NCI-H526 (cell line): ENCODE results near the gene HOTAIR.

ENCODE experiments used
- DNase-seq, 2 experiments: peaks; one replicate each; lab custom pipeline; 2025; lab: John Stamatoyannopoulos, UW

HOTAIR gene

DNA sequence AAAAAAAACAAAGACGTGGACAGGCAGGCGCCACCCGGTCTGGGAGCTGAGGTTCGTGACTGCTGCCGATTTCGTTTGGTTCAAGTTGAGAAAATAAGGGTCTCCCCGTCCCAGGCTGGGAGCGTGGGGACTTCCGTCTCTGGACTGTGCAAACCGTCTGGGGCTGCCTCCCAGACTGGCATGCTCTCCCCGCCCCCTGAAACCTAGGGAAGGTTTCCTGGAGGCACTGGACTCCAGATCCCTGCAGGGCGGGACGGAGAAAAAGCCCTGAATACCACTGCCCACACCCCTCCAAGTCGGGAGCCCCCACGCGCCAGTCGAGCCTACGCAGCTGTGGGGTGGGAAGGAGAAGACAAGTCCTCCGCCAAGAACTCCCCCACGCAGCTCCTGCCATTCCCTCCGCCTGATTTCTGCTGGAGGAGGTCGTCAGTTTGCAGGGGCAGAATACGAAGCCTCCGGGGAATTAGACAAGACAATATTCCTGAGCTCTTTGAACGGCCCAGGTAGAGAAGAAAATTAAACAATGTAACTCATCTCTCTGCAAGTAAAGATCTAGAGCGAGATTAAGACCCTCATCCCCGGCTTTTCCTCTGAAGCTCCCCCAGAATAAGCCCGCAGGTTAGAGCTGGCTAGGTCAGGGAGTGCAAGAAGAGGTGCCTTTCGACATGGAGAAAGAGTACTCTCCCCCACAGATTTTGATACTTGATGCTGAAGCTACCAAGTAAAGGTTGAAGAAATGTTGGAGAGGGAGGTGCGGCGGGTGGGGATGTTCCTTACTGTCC, 46.5 kb downstream of the HOTAIR start:
- no peak for DNase-seq

DNA sequence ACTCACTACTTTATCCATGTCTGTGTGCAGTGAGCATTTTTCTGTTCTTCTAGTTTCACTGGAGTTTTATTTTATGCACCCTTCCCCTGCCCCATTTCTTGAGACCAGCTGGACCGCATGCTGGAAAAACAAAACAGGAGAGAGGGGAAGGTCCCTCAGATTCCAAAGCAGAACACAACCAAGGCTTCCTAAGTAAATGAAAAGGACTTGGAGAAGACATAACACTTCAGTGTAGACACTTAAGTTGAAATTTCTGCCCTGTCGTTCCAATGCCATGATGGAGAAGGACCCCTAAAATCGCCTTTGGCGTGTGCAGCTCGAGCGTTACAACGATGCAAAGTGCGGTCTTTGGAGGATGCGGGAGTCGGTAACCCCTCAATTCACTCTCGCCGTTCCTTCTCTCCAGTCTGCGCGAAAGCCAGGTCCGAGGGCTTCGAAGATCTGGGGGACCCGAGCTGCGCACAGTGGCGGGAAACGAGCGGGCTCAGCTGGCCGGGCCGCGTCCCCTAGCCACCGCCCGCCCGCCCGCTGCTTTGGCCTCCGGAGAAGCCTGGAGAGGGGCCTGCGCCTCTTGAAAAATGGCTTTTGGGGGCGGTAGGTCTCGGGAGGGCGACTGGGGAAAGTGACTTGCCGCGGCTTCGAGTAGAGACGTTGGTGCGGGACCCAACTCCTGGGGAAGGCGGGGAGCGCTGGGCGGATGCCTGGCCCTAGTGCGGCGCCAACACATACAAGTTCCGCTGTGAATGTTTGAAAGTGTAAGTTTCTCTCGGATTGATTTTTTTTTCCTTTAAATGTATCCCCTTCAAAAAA, 47.3 kb downstream of the HOTAIR start:
- DNase-seq, result no peak

DNA sequence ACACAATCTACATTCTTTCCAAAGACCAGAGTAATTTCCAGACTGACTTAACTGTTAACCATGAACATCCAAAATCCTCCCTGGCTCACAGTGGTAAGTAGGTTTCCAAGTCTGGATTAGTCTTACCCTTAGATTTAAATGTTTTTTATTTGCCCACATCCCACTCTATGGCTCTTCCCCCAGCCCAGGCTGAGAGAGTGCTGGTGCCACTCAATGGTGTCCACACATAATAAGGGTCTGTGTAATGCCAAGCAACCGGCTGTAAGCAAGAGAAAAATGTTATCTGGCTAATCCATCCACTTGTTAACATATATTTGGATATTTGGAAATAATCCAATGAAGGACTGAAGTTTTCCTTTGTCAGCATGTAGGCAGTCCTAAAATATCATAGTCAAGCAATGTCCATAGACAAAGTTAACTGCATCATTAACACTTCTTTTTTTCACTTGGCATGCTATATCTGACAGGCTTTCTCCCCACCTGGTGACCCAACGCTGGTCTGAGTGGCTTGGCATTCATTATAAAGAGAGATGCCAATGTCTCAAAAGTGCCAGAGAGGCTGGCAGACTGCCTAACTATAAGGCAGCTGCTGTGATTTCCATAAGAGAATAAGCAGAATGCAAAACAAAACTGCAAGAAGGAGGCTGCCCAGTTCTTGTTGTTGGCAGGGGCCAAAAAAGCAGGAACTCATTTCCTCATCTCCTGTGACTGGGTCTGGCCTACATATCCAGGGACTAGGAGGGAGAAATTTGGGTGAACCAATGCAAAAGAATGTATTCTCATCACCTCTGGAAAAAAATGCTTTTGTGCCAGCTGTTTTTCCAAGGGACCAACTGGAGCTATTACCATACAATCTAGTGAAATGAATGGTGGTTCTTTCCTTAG, 50.0 kb downstream of the HOTAIR start:
- peak in 1 of 2 experiments; percentile 29 for DNase-seq

DNA sequence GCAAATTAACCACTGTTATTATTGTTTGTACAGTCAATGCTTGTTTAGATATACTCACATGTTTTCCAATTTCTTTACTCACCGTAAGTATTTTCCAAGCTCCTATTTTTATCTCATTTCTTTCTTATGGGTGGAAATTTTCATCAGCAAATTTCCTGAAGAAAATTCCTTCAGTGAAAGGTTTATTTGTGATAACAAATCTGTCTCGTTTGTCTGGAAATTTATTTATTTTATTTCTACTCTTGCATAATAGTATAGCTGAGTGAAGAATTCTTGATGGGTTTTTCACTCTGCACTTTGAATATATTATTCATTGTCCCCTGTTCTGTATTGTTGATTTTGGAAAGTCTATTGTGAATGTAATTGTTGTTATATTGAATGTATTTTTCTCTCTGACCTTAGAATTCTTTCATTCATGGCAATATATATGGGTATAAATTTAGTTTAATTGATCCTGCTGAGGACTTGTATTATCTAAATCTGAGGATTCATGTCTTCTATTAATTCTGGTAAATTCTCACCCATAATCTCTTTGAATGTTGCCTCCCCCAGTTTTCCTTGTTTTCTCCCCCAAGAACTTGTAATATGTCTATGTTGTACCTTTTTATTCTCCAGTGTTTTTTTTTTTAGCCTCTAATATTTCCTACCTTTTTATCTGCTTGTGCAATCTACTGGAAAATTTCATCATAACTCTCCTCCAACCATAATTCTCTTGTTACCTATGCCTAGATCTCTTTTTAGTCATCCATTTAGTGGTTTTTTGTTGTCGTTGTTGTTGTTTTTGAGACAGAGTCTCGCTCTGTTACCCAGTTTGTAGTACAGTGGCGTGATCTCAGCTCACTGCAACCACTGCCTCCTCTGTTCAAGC, 57.7 kb downstream of the HOTAIR start:
- no peak for DNase-seq
